Lung (tissue), 12 donors: ENCODE measurements around the gene CDK14. TPM values are rescaled to one million over a fixed set of nuclear protein-coding genes. Genes with fewer than 3 reads are reported as not detected.

Source experiments
- ATAC-seq: fragments of 200-7000 bp; cut with Tn5 transposase; one replicate; pipeline ENCODE4 v1.9.1; 2020; ENCODE audit warnings: moderate number of reproducible peaks; ENCODE audit not compliant: insufficient read depth, low FRiP score
- DNase-seq, 3 donors: peaks; one replicate each; pipeline ENCODE4 v3.0.0-alpha.2; 2013 to 2017
- H3K27ac ChIP-seq, 2 donors: one replicate each; pipeline ENCODE4 v1.5.1; 2013; ENCODE audit warnings: mild to moderate bottlenecking in 2 of 2, moderate library complexity in 2 of 2, control low read depth in 1 of 2, inconsistent platforms in 1 of 2, low read depth in 1 of 2, low read length in 1 of 2
- H3K27me3 ChIP-seq, 3 donors: one replicate each; pipeline ENCODE4 v1.5.1; 2013; ENCODE audit warnings: low read length in 2 of 3; ENCODE audit not compliant: control insufficient read depth in 3 of 3, insufficient read depth in 3 of 3
- H3K36me3 ChIP-seq, 4 donors: one replicate each; pipeline ENCODE4 v1.5.1; 2013; ENCODE audit warnings: low read length in 4 of 4, mild to moderate bottlenecking in 1 of 4, moderate library complexity in 1 of 4; ENCODE audit not compliant: control insufficient read depth in 4 of 4, insufficient read depth in 4 of 4
- H3K4me1 ChIP-seq, 5 donors: one replicate each; pipeline ENCODE4 v1.5.1; 2013; ENCODE audit warnings: low read length in 5 of 5, mild to moderate bottlenecking in 2 of 5, moderate library complexity in 1 of 5; ENCODE audit not compliant: control insufficient read depth in 5 of 5, insufficient read depth in 5 of 5
- H3K4me3 ChIP-seq: one replicate; pipeline ENCODE4 v1.5.1; 2013; ENCODE audit warnings: mild to moderate bottlenecking, control low read depth, moderate library complexity
- H3K9ac ChIP-seq, 2 donors: one replicate each; pipeline ENCODE4 v1.5.1; 2013; ENCODE audit warnings: low read length in 2 of 2, control low read depth in 1 of 2; ENCODE audit not compliant: insufficient read depth in 1 of 2
- H3K9me3 ChIP-seq, 4 donors: one replicate each; pipeline ENCODE4 v1.5.1; 2013; ENCODE audit warnings: low read length in 3 of 4, mild to moderate bottlenecking in 1 of 4, moderate library complexity in 1 of 4; ENCODE audit not compliant: control insufficient read depth in 4 of 4, insufficient read depth in 3 of 4
- CTCF ChIP-seq: IDR thresholded peaks from 2 replicates; pipeline ENCODE4 v1.5.1; 2012; ENCODE audit warnings: mild to moderate bottlenecking; ENCODE audit errors: control extremely low read depth, extremely low read depth
- WGBS, 2 donors: extraction: QIAGEN DNeasy Blood & Tissue Kit; methylation state at CpG; one replicate each; pipeline ENCODE4 v1.1.7; 2013; 5-methylcytosine and 5-hydroxymethylcytosine counted together
- polyA plus RNA-seq, 2 donors: library from polyadenylated mRNA; stranded (reverse); fragments of 200-250 nt; gene quantifications; one replicate each; pipeline ENCODE4 v1.2.1, GENCODE V29; 2013
- total RNA-seq, 2 donors: library from RNA; depleted of rRNA in 1 of 2; stranded (reverse); fragments of >200 nt in 1 of 2; gene quantifications; one replicate each; pipeline ENCODE4 v1.2.1, GENCODE V29; 2014 to 2021
- donor health status: control.
- donor health status: control.
- donor health status: Bipolar disorder and iron deficiency.
- donor health status: healthy.
- donor health status: DM: yes; HTN: yes; CAD: no.

Gene CDK14
- total and polyA plus RNA-seq, 4 donors, result 4.3 to 117 (median 18.9) TPM

GRCh38 chr7:91248996-91249395 is 652.9 kb downstream of the CDK14 start:
- Histone ChIP-seq H3K4me3 (no peak overlapping the region), H3K9ac (no peak overlapping the region), H3K4me1 (peaks cover 0 to 6% (median 0%) of the 10 kb centered on the region in 5 donors), H3K36me3 (no peaks in the 10 kb centered on the region), H3K27ac (no peak overlapping the region), H3K9me3 (no peaks in the 10 kb centered on the region), H3K27me3 (no peaks in the 10 kb centered on the region)
- TF ChIP-seq CTCF, result no peak
- DNase-seq (peak in 1 of 3 donors; percentile 39), ATAC-seq (no peak)
- 32 to 39% methylated on average over 2 of the region's 2 CpGs for WGBS, 2 donors

GRCh38 chr7:91249506-91250233 is 653.5 kb downstream of the CDK14 start:
- no peak overlapping the region for H3K9ac ChIP-seq
- H3K4me1 ChIP-seq, result peaks cover 0 to 5% (median 0%) of the 10 kb centered on the region in 5 donors
- H3K4me3 ChIP-seq, result no peak overlapping the region
- no peaks in the 10 kb centered on the region for H3K9me3 ChIP-seq
- ATAC-seq, result peak; percentile 69
- no peak overlapping the region for H3K27ac ChIP-seq
- DNase-seq, result no peak
- no peak for TF ChIP-seq CTCF
- no peaks in the 10 kb centered on the region for H3K36me3 ChIP-seq
- WGBS, 2 donors, result 76 to 80% methylated on average over 4 of the region's 4 CpGs
- H3K27me3 ChIP-seq, result no peaks in the 10 kb centered on the region

GRCh38 chr7:91250706-91251105 is 654.6 kb downstream of the CDK14 start:
- H3K4me3 ChIP-seq, result no peak overlapping the region
- TF ChIP-seq CTCF, result no peak
- peaks cover 0 to 5% (median 0%) of the 10 kb centered on the region in 5 donors for H3K4me1 ChIP-seq

More at GRCh38 chr7:91250706-91251105, 654.6 kb downstream of the CDK14 start:
- H3K27me3 ChIP-seq, result no peaks in the 10 kb centered on the region
- H3K27ac ChIP-seq, result no peak overlapping the region
- no peaks in the 10 kb centered on the region for H3K36me3 ChIP-seq
- 84 to 92% methylated on average over 4 of the region's 4 CpGs for WGBS, 2 donors
- ATAC-seq (no peak), DNase-seq (no peak)
- no peak overlapping the region for H3K9ac ChIP-seq
- H3K9me3 ChIP-seq, result no peaks in the 10 kb centered on the region
